Smooth muscle cell (in vitro differentiated cells): Measurements from ENCODE around the gene SLC16A1. TPM values are rescaled to one million over a fixed set of nuclear protein-coding genes. Genes with fewer than 3 reads are reported as not detected.

Experiments
- DNase-seq: peaks from one replicate; lab custom pipeline; 2025; ENCODE audit not compliant: unreplicated experiment; lab: John Stamatoyannopoulos, UW
- H2AFZ ChIP-seq: fragments of 200-600 bp; sonication (generic); 2 replicates; pipeline ENCODE4 v1.6.0; 2016; ENCODE audit warnings: antibody characterized with exemption, low read depth, mild to moderate bottlenecking
- H3F3A ChIP-seq: fragments of 200-600 bp; sonication (generic); 2 replicates; pipeline ENCODE4 v1.6.0; 2017; ENCODE audit warnings: antibody characterized with exemption, low read depth
- H3K27ac ChIP-seq: fragments of 200-600 bp; sonication (generic); 2 replicates; pipeline ENCODE4 v1.5.1; 2016; ENCODE audit warnings: low read depth, mild to moderate bottlenecking
- H3K27me3 ChIP-seq: fragments of 200-600 bp; sonication (generic); 2 replicates; pipeline ENCODE4 v1.6.1; 2016; ENCODE audit warnings: low read depth, mild to moderate bottlenecking
- H3K36me3 ChIP-seq: fragments of 200-600 bp; sonication (generic); 2 replicates; pipeline ENCODE4 v1.5.1; 2016; ENCODE audit warnings: low read depth
- H3K4me1 ChIP-seq: fragments of 200-600 bp; sonication (generic); 2 replicates; pipeline ENCODE4 v1.5.1; 2016; ENCODE audit warnings: low read depth
- H3K4me2 ChIP-seq: fragments of 200-600 bp; sonication (generic); 2 replicates; pipeline ENCODE4 v1.6.0; 2016; ENCODE audit warnings: mild to moderate bottlenecking
- H3K4me3 ChIP-seq: fragments of 200-600 bp; sonication (generic); 2 replicates; pipeline ENCODE4 v1.5.1; 2016; ENCODE audit warnings: mild to moderate bottlenecking
- H3K79me2 ChIP-seq: fragments of 200-600 bp; sonication (generic); 2 replicates; pipeline ENCODE4 v1.6.0; 2016; ENCODE audit warnings: low read depth, mild to moderate bottlenecking
- H3K9ac ChIP-seq: fragments of 200-600 bp; sonication (generic); 2 replicates; pipeline ENCODE4 v1.6.0; 2016; ENCODE audit warnings: low read depth
- H3K9me3 ChIP-seq: fragments of 200-600 bp; sonication (generic); replicated peaks from 2 replicates; pipeline ENCODE4 v1.5.1; 2016; ENCODE audit warnings: low read depth
- H4K20me1 ChIP-seq: fragments of 200-600 bp; sonication (generic); 2 replicates; pipeline ENCODE4 v1.6.0; 2016; ENCODE audit warnings: low read depth
- WGBS: methylation state at CpG from one replicate; pipeline ENCODE4 v1.1.7; 2016; ENCODE audit warnings: low lambda C conversion rate; 5-methylcytosine and 5-hydroxymethylcytosine counted together
- polyA plus RNA-seq: library from polyadenylated mRNA; unstranded; fragments of >200 nt; fragmentation: Nextera tagmentation; extraction: Ambion mirVana; gene quantifications from 2 replicates; pipeline ENCODE4 v1.2.1, GENCODE V29; 2016
- total RNA-seq: library from RNA; depleted of rRNA; stranded (reverse); fragments of >200 nt; gene quantifications from 2 replicates; pipeline ENCODE4 v1.2.3, GENCODE V29; 2014
- TF ChIP-seq, protein P1 (sequence below): fragments of 200-600 bp; sonication (generic); IDR thresholded peaks from 2 replicates; pipeline ENCODE4 v1.5.1; 2017; ENCODE audit warnings: borderline replicate concordance, mild to moderate bottlenecking, antibody characterized with exemption; ENCODE audit not compliant: insufficient read depth, poor library complexity, severe bottlenecking

Gene SLC16A1
- total and polyA plus RNA-seq, 2 experiments from 2014 or later = 43.9 to 77.7 TPM

DNA sequence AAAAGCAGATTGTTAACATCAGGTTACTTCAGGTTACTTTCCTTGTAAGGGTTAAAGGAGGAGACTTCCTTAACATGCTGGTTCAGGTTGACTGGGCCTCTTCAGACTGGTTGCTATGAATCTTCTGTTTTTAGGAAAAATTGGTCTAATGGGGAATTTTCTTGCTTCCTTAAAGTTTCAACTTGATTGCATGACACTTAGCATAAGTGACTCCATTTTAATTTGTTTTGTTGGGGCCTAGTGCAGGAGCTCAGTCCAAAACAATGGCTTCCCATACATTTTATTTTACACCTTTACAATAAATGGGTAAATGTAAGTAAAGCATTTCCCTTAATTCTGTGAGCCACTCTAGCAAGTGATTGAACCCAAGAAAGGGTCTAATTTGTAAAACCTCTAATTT lies 53.8 kb downstream of the SLC16A1 start:
- TF ChIP-seq, protein P1, sequence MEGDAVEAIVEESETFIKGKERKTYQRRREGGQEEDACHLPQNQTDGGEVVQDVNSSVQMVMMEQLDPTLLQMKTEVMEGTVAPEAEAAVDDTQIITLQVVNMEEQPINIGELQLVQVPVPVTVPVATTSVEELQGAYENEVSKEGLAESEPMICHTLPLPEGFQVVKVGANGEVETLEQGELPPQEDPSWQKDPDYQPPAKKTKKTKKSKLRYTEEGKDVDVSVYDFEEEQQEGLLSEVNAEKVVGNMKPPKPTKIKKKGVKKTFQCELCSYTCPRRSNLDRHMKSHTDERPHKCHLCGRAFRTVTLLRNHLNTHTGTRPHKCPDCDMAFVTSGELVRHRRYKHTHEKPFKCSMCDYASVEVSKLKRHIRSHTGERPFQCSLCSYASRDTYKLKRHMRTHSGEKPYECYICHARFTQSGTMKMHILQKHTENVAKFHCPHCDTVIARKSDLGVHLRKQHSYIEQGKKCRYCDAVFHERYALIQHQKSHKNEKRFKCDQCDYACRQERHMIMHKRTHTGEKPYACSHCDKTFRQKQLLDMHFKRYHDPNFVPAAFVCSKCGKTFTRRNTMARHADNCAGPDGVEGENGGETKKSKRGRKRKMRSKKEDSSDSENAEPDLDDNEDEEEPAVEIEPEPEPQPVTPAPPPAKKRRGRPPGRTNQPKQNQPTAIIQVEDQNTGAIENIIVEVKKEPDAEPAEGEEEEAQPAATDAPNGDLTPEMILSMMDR = no peak
- no peak for DNase-seq
- Histone ChIP-seq H3K27me3 (no peaks in the 10 kb centered on the region), H3K4me1 (peaks cover 15% of the 10 kb centered on the region), H3K36me3 (no peaks in the 10 kb centered on the region), H4K20me1 (no peaks in the 10 kb centered on the region), H3K9ac (no peak overlapping the region), H2AFZ (no peak overlapping the region), H3K9me3 (no peaks in the 10 kb centered on the region), H3K4me3 (no peak overlapping the region), H3K27ac (no peak overlapping the region), H3F3A (peaks cover 25% of the 10 kb centered on the region), H3K4me2 (no peak overlapping the region), H3K79me2 (no peaks in the 10 kb centered on the region)

DNA sequence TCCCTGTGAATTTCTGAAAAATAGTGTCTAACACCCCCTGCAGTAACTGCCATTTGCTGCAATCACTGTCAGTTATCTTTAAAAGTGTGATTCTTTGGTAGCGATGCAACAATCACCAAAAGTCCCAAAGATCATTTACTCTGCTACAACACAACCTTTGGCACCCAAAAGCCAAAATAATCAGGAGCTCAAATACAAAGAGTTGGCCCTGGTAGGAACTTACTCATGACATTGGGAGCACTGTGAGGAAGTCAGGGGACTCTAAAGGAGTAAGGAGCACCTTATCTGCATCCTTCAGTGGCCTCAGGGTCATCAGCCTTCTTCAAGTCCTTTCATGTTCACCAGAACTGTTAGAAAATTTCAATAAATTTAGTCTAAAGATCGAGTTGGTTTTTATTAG lies 54.6 kb downstream of the SLC16A1 start:
- no peaks in the 10 kb centered on the region for H4K20me1 ChIP-seq
- no peak overlapping the region for H3K4me2 ChIP-seq
- H3K9me3 ChIP-seq = no peaks in the 10 kb centered on the region
- no peak overlapping the region for H2AFZ ChIP-seq
- WGBS = 90% methylated on average over 2 of the region's 2 CpGs
- no peaks in the 10 kb centered on the region for H3K79me2 ChIP-seq
- no peaks in the 10 kb centered on the region for H3K27me3 ChIP-seq
- H3F3A ChIP-seq = peaks cover 22% of the 10 kb centered on the region
- H3K36me3 ChIP-seq = no peaks in the 10 kb centered on the region
- no peak for DNase-seq
- no peak overlapping the region for H3K4me3 ChIP-seq
- peaks cover 15% of the 10 kb centered on the region for H3K4me1 ChIP-seq
- H3K27ac ChIP-seq = no peak overlapping the region
- no peak overlapping the region for H3K9ac ChIP-seq
- TF ChIP-seq, protein P1 = no peak

DNA sequence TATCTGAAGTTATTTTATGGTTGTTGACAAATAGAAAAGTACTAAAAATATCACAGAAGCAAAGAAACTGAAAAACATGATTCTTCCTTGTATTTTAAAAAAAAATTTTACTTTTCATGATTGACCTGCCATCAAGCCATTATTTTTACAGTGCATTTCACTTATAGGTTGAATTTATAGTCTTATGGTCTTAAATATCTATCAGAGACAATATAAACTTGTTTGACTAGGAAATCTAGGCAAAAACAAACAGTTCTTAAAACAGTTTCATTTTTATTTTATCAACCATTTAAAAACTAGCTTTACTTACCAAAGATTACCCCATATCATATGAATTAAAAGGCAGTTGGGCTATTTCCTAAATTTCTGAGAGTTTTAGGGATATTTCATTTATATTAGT lies 59.2 kb downstream of the SLC16A1 start:
- Histone ChIP-seq H3K9ac (no peak overlapping the region), H4K20me1 (no peaks in the 10 kb centered on the region), H3K9me3 (no peaks in the 10 kb centered on the region), H3K27ac (no peak overlapping the region), H3F3A (no peaks in the 10 kb centered on the region), H3K27me3 (no peaks in the 10 kb centered on the region), H3K4me3 (no peak overlapping the region), H3K36me3 (no peaks in the 10 kb centered on the region), H3K79me2 (no peaks in the 10 kb centered on the region), H3K4me1 (no peaks in the 10 kb centered on the region), H3K4me2 (no peak overlapping the region), H2AFZ (no peak overlapping the region)
- DNase-seq = no peak
- TF ChIP-seq, protein P1 = no peak

DNA sequence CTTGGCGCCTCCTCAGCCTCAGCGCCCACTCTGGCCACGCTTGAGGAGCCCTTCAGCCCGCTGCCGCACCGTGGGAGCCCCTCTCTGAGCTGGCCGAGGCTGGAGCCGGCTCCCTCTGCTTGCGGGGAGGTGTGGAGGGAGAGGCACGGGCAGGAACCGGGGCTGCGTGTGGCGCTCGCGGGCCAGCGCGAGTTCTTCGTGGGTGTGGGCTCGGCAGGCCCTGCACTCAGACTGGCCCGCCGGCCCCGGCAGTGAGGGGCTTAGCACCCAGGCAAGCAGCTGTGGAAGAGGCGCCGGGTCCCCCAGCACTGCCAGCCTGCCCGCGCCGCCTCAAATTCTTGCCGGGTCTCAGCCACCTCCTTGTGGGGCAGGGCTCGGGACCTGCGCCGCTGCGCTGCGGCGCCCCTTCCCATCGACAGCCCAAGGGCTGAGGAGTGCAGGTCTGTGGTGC lies 61.4 kb downstream of the SLC16A1 start:
- no peak overlapping the region for H3K27ac ChIP-seq
- no peaks in the 10 kb centered on the region for H4K20me1 ChIP-seq
- no peaks in the 10 kb centered on the region for H3K4me1 ChIP-seq
- no peaks in the 10 kb centered on the region for H3K36me3 ChIP-seq
- H3K79me2 ChIP-seq = no peaks in the 10 kb centered on the region
- no peak for DNase-seq
- H3K4me2 ChIP-seq = no peak overlapping the region
- no peaks in the 10 kb centered on the region for H3F3A ChIP-seq
- no peak overlapping the region for H2AFZ ChIP-seq
- no peak overlapping the region for H3K4me3 ChIP-seq
- H3K9me3 ChIP-seq = no peaks in the 10 kb centered on the region
- TF ChIP-seq, protein P1 = no peak
- 95% methylated on average over 35 of the region's 35 CpGs for WGBS
- no peak overlapping the region for H3K9ac ChIP-seq
- H3K27me3 ChIP-seq = no peaks in the 10 kb centered on the region
